ENCODE data around the gene LRCH1. TPM values are rescaled to one million over a fixed set of nuclear protein-coding genes. Genes with fewer than 3 reads are reported as not detected.

LRCH1 gene
- total and polyA plus RNA-seq, 2 of the 4 experiments (the other 2 are of a cell fraction), result 7.0 to 8.8 TPM

DNA sequence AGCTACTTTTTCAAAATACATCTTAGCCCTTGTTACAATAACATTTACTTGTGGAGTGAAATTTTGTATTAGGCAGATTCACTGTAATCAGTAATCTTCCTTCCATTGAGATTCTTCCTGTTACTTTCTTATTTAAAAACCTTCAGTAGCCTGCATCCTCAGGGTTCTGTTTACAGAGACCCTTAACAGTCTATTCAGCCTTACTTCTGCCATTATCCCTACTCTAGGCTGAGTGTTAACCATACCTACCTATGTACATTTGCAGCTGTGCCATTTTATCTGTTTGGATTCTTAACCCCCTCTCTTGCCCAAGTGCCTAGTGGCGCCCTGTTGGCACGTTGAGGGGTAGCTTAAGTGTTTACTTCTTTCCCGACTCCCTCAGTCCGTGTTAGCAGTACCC is 71.9 kb downstream of the LRCH1 start:
- no peak overlapping the region for H3K4me2 ChIP-seq (ENCODE audit: low read depth, low read length)
- H4K91ac ChIP-seq (ENCODE audit: insufficient read depth, low read depth, low read length), result no peak overlapping the region
- H4K8ac ChIP-seq (ENCODE audit: low read depth in 2 of 2, low read length in 2 of 2), result no peak overlapping the region
- H3K9me3 ChIP-seq (ENCODE audit: control insufficient read depth, insufficient read depth, low read length), result no peaks in the 10 kb centered on the region
- H3K9me1 ChIP-seq (ENCODE audit: insufficient read depth, low read length), result peaks cover 18% of the 10 kb centered on the region
- H3K4me3 ChIP-seq (ENCODE audit: insufficient read depth, low read depth, low read length), result no peak overlapping the region
- no peak overlapping the region for H2BK20ac ChIP-seq (ENCODE audit: low read depth, low read length)
- no peak overlapping the region for H2BK5ac ChIP-seq (ENCODE audit: low read depth, low read length, poor library complexity, severe bottlenecking)
- no peak overlapping the region for H2AK9ac ChIP-seq (replicated peaks; ENCODE audit: low read depth, low read length, poor library complexity)
- intact Hi-C loops (cut with micrococcal nuclease), result no loop called here
- no peak overlapping the region for H3K9ac ChIP-seq (ENCODE audit: low read depth, low read length)
- peaks cover 25 to 75% of the 10 kb centered on the region in 2 experiments for H3K79me1 ChIP-seq (ENCODE audit: low read depth in 1 of 2, low read length in 2 of 2)
- peaks cover 29% of the 10 kb centered on the region for H4K20me1 ChIP-seq (ENCODE audit: insufficient read depth, low read length)
- H3K4ac ChIP-seq (ENCODE audit: low read depth, low read length), result no peak overlapping the region
- H3K18ac ChIP-seq (ENCODE audit: low read depth, low read length), result no peak overlapping the region
- H3K4me1 ChIP-seq (ENCODE audit: control insufficient read depth, insufficient read depth, low read length), result peaks cover 14% of the 10 kb centered on the region
- H2BK15ac ChIP-seq (ENCODE audit: low read depth, low read length), result no peak overlapping the region
- no peak overlapping the region for H3K23ac ChIP-seq (ENCODE audit: low read depth, low read length)
- no peak overlapping the region for H2AFZ ChIP-seq (replicated peaks; ENCODE audit: low read length, poor library complexity)
- no peak overlapping the region for H2BK120ac ChIP-seq (ENCODE audit: low read depth, low read length)
- H4K5ac ChIP-seq (ENCODE audit: low read depth, low read length), result no peak overlapping the region
- CTCF ChIA-PET, result no interaction called here
- POLR2A ChIA-PET (ENCODE audit: unreplicated experiment), result no interaction called here
- H3K36me3 ChIP-seq (ENCODE audit: control insufficient read depth, insufficient read depth, low read length), result no peaks in the 10 kb centered on the region
- no peak overlapping the region for H3K27ac ChIP-seq (ENCODE audit: insufficient read depth, low read length)
- H3K27me3 ChIP-seq (ENCODE audit: control insufficient read depth, insufficient read depth, low read length), result no peaks in the 10 kb centered on the region
- DNase-seq (no peak), ATAC-seq (ENCODE audit: low read depth) (no peak)
- dilution Hi-C loops (cut with HindIII; ENCODE audit: low sequenced_read_pairs, unreplicated experiment), result no loop called here
- H3K14ac ChIP-seq (replicated peaks; ENCODE audit: low read depth, low read length), result no peak overlapping the region
- no TSS peak for BruUV-seq (replicated peaks)
- no peak overlapping the region for H3K56ac ChIP-seq (ENCODE audit: extremely low read depth, insufficient read depth, low read length)
- WGBS, 2 experiments (ENCODE audit: extremely low coverage in 2 of 2, insufficient read length in 1 of 2), result no CpG with 5 or more reads among the region's 4 CpGs
- no peak overlapping the region for H2AK5ac ChIP-seq (ENCODE audit: low read depth, low read length)
- in situ Hi-C loops (cut with MboI; ENCODE audit: low sequenced_read_pairs), result no loop called here
- TF ChIP-seq MAFK (IDR thresholded peaks at IDR 0.05; ENCODE audit: low read depth, low read length) (no peak), NFE2L2 (IDR thresholded peaks at IDR 0.05; ENCODE audit: low read depth, low read length) (no peak), MAZ (IDR thresholded peaks at IDR 0.05; ENCODE audit: borderline replicate concordance, low read depth, low read length) (no peak), BHLHE40 (IDR thresholded peaks at IDR 0.05; ENCODE audit: low read depth, low read length) (no peak), MXI1 (IDR thresholded peaks at IDR 0.05; ENCODE audit: borderline replicate concordance, low read depth, low read length) (no peak), SMC3 (IDR thresholded peaks at IDR 0.05; ENCODE audit: low read depth, low read length) (no peak)
- TF ChIP-seq, protein P1, sequence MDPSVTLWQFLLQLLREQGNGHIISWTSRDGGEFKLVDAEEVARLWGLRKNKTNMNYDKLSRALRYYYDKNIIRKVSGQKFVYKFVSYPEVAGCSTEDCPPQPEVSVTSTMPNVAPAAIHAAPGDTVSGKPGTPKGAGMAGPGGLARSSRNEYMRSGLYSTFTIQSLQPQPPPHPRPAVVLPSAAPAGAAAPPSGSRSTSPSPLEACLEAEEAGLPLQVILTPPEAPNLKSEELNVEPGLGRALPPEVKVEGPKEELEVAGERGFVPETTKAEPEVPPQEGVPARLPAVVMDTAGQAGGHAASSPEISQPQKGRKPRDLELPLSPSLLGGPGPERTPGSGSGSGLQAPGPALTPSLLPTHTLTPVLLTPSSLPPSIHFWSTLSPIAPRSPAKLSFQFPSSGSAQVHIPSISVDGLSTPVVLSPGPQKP (IDR thresholded peaks at IDR 0.05; ENCODE audit: borderline replicate concordance, low read depth, low read length), result no peak
- TF ChIP-seq, protein P2, sequence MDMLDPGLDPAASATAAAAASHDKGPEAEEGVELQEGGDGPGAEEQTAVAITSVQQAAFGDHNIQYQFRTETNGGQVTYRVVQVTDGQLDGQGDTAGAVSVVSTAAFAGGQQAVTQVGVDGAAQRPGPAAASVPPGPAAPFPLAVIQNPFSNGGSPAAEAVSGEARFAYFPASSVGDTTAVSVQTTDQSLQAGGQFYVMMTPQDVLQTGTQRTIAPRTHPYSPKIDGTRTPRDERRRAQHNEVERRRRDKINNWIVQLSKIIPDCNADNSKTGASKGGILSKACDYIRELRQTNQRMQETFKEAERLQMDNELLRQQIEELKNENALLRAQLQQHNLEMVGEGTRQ (IDR thresholded peaks at IDR 0.05; ENCODE audit: low read depth, low read length), result no peak
